GM19463 (cell line): ENCODE measurements around the gene CFP.
"Not testable (repeated sequence)": the region's sequence is repeated elsewhere in the genome, so short reads cannot be mapped to it uniquely, and the experiment has no call there.

Experiments used
- ATAC-seq: cut with Tn5 transposase; IDR thresholded peaks from one replicate; pipeline ENCODE4 v1.9.1; 2021; ENCODE audit warnings: mild to moderate bottlenecking, moderate library complexity; ENCODE audit not compliant: unreplicated experiment

The CFP gene

GRCh38 chrX:47629419-47630200 lies at the start of gene CFP:
TSS of gene CFP (minus strand) at chrX:47629930. CDS start at chrX:47629844, 86 bp downstream.
- no peak for ATAC-seq

GRCh38 chrX:47675959-47676859 lies 46.5 kb upstream of the CFP start:
- not testable (repeated sequence) for ATAC-seq

GRCh38 chrX:47674776-47675175 lies 45.0 kb upstream of the CFP start:
- ATAC-seq = no peak

GRCh38 chrX:47665797-47666196 lies 36.1 kb upstream of the CFP start:
- ATAC-seq = not testable (repeated sequence)

GRCh38 chrX:47664737-47665136 lies 35.0 kb upstream of the CFP start:
- ATAC-seq = no peak

GRCh38 chrX:47662144-47662657 lies 32.5 kb upstream of the CFP start:
- ATAC-seq = no peak

- no peak for ATAC-seq
Observed at GRCh38 chrX:47661539-47661938, 31.8 kb upstream of the CFP start.

GRCh38 chrX:47659421-47659726 lies 29.6 kb upstream of the CFP start:
- no peak for ATAC-seq

- ATAC-seq = peak; percentile 75
Observed at GRCh38 chrX:47658684-47659420, 29.1 kb upstream of the CFP start, which contains the start of gene UXT. TSS of gene UXT (minus strand) at chrX:47659180. CDS start at chrX:47658927, 253 bp downstream.

- no peak for ATAC-seq
Observed at GRCh38 chrX:47658301-47658683, 28.6 kb upstream of the CFP start.

GRCh38 chrX:47651043-47651905 lies 21.5 kb upstream of the CFP start:
- ATAC-seq = no peak

GRCh38 chrX:47650164-47651042 lies 20.7 kb upstream of the CFP start, which contains the start of gene ELK1:
TSS of gene ELK1 (minus strand) at chrX:47650563. CDS start at chrX:47641441, 9,122 bp downstream.
- peak; percentile 80 for ATAC-seq

GRCh38 chrX:47649781-47650163 lies 20.0 kb upstream of the CFP start:
- no peak for ATAC-seq

- ATAC-seq = no peak
Observed at GRCh38 chrX:47649271-47649670, 19.5 kb upstream of the CFP start.

GRCh38 chrX:47648376-47648775 lies 18.6 kb upstream of the CFP start:
- no peak for ATAC-seq

GRCh38 chrX:47646636-47647035 lies 16.9 kb upstream of the CFP start:
- ATAC-seq = no peak

- ATAC-seq = no peak
Observed at GRCh38 chrX:47645530-47645929, 15.8 kb upstream of the CFP start.

GRCh38 chrX:47644557-47645091 lies 14.9 kb upstream of the CFP start:
- no peak for ATAC-seq

- ATAC-seq = no peak
Observed at GRCh38 chrX:47643926-47644325, 14.2 kb upstream of the CFP start.
